ENCODE data around the gene KRT74.

Gene KRT74

DNA sequence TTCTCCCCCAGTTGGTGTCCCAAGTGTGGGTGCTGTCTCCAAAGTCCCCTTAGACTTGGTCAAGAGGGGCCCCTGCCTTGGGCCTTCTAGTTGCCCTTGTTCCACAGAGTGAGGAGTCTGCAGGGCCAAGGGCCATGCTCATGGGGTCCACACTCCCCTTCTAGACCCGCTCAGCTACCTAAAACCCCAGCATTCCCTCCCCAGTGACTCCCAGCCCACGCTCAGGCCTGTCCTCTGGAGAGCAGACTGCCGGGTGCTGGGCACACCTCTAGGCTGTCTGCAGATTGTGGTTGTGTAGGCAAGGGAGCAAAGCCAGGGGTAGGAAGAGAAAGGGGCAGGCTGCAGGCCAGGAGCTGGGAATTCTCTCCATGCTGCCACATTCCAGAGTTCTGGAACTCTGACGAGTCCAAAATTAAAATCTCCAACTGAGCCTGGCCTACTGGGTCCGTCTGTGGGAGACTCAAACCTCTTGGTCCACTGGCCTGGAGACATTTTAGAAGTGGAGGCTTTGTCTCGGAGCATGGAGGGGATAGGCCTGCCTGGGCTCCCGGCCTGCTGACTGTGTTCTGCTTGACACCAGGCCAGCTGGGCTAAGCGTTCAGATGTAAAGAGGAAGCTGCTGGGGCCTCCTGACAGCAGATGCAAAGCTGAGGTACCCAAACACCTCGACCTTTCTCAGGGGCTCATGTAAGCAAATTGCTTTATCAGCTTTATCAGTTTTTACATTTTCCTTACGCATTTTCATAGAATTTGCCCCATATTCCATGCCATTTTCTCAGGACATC is 39.8 kb downstream of the KRT74 start:
- DNase-seq, result no peak

- DNase-seq, result no peak
These were observed 41.0 kb downstream of the KRT74 start for GRCh38 chr12:52532636-52533035.

DNA sequence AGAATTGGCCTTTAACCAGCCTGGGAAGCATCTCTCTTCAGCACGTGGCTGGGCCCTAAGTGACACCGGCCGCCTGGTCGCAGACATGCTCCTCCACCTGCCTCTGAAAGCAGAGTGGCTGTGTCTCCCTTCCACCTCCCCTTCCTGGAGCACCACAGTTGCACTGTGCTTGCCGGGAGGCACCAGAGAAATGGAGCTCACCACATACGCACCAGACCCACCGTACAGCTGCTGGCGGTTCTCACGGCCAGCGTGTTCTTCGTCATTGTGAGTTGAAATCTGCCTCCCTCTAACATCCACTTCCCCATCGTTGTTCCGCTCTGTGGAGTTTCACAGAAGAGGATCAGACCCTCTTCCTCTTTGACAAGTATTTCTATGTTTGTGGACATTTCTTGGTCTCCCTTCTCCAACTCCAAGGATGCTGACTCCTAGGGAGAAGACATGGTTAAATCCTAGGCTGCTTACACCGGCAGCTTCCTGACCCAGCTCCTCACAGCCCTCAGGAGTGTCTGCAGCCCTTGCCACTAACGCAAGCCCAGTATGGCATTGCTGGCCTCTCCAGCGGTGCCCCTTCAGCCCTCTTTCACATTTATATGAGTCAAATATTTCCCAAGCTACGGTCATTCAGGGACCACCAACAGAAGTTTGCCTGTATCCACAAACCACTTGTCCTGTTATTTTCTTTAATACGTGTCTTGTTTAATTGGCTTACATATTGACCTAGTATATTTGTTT is 41.9 kb downstream of the KRT74 start:
- DNase-seq, result no peak

- no peak for DNase-seq
These were observed 42.7 kb downstream of the KRT74 start for GRCh38 chr12:52530905-52531304.

GRCh38 chr12:52530366-52530765 is 43.3 kb downstream of the KRT74 start:
- DNase-seq, result no peak

DNA sequence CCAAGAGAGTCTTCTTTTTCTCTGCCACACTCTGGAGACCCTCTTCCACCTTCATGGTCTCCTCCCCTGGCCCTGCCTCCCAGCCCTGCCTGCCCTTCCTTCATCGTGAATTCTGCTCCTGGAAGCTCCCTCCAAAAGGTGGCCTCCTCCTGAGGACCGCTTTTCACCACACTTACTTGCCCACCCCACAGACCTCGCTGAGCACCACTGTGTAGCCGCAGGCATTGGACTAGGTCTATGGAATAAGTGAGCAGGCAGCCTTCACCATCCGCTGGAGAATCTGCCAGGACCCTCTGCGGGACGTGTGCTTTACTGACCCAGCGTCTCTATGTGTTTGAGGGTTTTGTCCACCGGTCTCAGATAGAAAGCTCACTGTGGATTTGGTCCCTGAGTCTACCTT is 43.8 kb downstream of the KRT74 start:
- DNase-seq, result no peak

- no peak for DNase-seq
These were observed 44.2 kb downstream of the KRT74 start for GRCh38 chr12:52529417-52529816.

DNA sequence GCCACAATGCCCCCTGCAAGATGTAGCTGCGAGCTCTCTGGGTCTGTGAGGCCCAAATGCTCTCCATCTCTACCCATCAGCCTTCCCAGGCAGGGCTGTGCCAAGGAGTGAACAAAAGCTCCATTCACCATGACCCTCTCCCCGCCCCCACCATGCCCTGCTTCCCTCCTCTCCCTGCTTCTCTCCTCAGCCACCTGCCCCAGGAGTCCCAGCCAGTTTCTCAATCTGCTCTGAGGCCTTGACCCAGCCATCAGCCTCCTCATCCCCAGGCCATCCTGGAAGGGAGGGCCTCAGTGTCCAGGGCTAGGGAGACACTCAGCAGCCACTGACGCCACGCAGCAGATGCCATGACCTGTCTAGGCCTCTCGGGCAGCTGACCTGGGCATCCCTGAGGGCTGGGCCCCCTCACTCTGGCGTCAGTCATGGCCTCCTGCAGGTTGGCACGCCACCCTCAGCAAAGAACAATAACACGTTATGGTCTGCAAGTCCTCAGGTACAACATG is 45.0 kb downstream of the KRT74 start:
- no peak for DNase-seq

GRCh38 chr12:52527121-52527800 is 46.4 kb downstream of the KRT74 start:
- DNase-seq, result no peak

DNA sequence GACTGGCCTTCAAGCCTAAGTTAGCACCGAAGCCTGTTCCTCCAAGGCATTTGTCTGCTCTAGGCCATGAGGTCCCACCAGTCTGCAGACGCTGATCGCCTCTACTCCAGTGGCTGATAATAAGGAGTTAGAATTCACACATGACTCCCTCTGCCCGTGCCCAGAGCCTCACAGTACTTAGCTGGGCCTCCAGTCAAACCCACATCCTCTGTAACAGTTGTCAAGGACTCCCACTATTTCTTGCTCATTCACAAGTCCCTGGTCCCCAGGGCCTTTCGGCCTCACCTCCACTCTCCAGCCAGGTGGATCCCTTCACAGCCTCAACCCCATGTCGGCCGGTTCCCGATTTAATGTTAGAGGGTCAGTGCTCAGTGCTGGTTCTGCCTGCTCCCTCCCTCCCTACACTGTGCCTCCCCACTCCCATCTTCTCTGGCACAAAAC is 47.1 kb downstream of the KRT74 start:
- DNase-seq, result no peak

GRCh38 chr12:52525661-52526499 is 47.8 kb downstream of the KRT74 start:
- no peak for DNase-seq

- no peak for DNase-seq
These were observed 48.6 kb downstream of the KRT74 start for GRCh38 chr12:52524898-52525591.

DNA sequence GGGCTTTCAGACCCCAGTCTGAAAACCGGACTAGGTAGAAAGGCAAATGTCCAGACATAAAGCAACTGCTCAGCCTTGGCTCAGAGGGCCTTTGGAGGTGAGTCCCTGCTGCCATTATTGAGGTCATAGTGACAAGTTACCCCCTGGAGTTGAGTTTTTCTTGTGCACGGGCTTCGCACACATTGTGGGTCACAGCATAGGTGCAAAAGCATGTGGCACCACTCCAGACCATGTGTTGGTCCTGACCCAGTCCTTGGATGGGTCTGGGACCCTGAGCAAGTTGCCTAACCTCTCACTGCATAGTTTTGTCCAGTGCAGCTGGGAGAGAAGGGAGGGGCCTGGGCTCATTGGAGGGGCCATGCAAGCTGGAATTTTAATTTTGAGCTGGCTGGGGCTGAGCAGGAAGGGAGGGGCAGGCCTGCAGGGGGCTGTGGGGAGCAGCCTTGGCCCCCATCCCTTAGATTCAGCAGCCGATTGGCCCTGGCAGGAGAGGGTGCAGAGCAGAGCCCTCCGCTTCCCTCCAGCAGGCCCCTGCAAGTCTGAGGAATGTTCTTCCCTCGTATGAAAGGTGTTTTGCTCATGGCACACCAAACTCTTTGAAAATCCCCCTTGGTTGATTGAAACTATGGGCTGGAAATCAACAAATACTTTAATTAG is 49.3 kb downstream of the KRT74 start:
- no peak for DNase-seq

GRCh38 chr12:52523824-52524223 is 49.8 kb downstream of the KRT74 start:
- DNase-seq, result no peak

GRCh38 chr12:52522346-52523011 is 51.2 kb downstream of the KRT74 start:
- no peak for DNase-seq

DNA sequence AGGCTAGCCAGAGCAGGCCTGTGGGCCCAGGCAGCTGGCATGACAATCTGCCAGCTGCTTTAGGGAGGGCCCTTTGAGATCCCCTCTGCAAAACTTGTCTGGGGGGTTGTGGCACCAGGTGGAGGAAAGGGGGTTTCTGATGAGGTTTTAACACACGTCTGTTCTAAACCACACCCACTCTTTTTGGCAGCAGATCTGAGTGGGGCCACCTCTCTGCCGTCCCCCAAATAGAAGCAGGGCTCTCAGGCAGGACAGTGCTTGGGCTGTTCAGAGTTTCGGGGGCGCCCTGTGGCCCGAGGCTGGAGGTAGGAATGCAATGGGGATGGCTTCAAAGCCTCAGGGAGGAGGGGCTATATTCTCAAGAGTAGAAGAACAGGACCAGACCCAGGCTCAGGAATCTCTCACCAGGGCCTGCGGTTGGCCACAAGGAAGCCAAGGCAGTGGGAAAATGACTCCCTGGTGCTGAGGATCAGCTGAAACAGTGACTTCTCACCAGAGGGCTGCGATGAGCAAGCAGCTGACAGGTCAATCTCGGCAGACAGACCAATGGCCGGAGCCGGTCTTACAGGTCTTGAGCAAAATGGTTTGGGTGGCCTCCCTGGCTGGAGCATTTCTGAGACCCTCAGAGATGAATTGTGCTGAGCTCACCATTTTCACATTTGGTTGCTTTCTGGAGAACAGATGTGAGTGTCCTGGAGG is 51.9 kb downstream of the KRT74 start:
- DNase-seq, result no peak

- DNase-seq, result no peak
These were observed 52.5 kb downstream of the KRT74 start for GRCh38 chr12:52521175-52521567.

GRCh38 chr12:52519826-52520662 is 53.6 kb downstream of the KRT74 start, which contains the start of gene KRT5:
Gene KRT5 (minus strand): TSS chr12:52520394. CDS start chr12:52520296, 98 bp downstream.
- no peak for DNase-seq

GRCh38 chr12:52519387-52519703 is 54.3 kb downstream of the KRT74 start:
- DNase-seq, result no peak

Measured in SIG-M5 (cell line).